K562 (cell line): ENCODE data around the gene PRDM10. TPM values are rescaled to one million over a fixed set of nuclear protein-coding genes. Genes with fewer than 3 reads are reported as not detected.
A peak's percentile ranks its signal among the peaks of the same experiment; 100 is the strongest.

Source experiments
- ATF7 ChIP-seq: fragments of 450-650 bp; IDR thresholded peaks from 2 replicates; pipeline ENCODE4 v1.7.1; 2014; ENCODE audit warnings: mild to moderate bottlenecking, moderate library complexity
- BRF1 ChIP-seq: IDR thresholded peaks from 3 replicates; pipeline ENCODE4 v1.6.1; 2011; ENCODE audit warnings: borderline replicate concordance, mild to moderate bottlenecking; ENCODE audit not compliant: insufficient read length; ENCODE audit errors: extremely low read depth
- CAMTA2 ChIP-seq: fragments of 250-450 bp; sonication (Bioruptor Pico); conservative IDR thresholded peaks from 2 replicates; pipeline ENCODE4 v1.5.1; 2022
- CBFB ChIP-seq: sonication (generic); formaldehyde crosslinking; IDR thresholded peaks from 2 replicates; pipeline ENCODE4 v1.4.0; 2020; ENCODE audit warnings: mild to moderate bottlenecking, missing genetic modification reagents
- MTA1 ChIP-seq: fragments of 450-650 bp; IDR thresholded peaks from 2 replicates; pipeline ENCODE4 v1.6.1; 2017; ENCODE audit warnings: borderline replicate concordance
- PCBP1 ChIP-seq: fragments of 200-400 bp; formaldehyde crosslinking; IDR thresholded peaks from 2 replicates; pipeline ENCODE4 v1.6.1; 2018; ENCODE audit warnings: mild to moderate bottlenecking, low read depth, low read length; ENCODE audit not compliant: poor library complexity, severe bottlenecking
- POLR2AphosphoS2 ChIP-seq: IDR thresholded peaks from 2 replicates; pipeline ENCODE4 v1.6.1; 2012; ENCODE audit warnings: low read length, improper control_type of control experiment
- SMARCE1 ChIP-seq: fragments of 450-650 bp; IDR thresholded peaks from 2 replicates; pipeline ENCODE4 v1.7.1; 2016; ENCODE audit warnings: mild to moderate bottlenecking
- TCF7 ChIP-seq: sonication (generic); IDR thresholded peaks from 2 replicates; pipeline ENCODE4 v1.6.1; 2016; ENCODE audit warnings: antibody characterized with exemption, borderline replicate concordance
- ZNF124 ChIP-seq: sonication (generic); formaldehyde crosslinking; IDR thresholded peaks from 2 replicates; pipeline ENCODE4 v1.8.1; 2022; ENCODE audit warnings: missing genetic modification reagents
- polyA plus RNA-seq, 8 experiments: library from polyadenylated mRNA; depleted of rRNA in 4 of 8; stranded (reverse) in 5 of 8; unstranded in 3 of 8; fragments of >200 nt; fragmentation: Nextera tagmentation in 2 of 8; fragmentation: Illumina TruSeq in 1 of 8; extraction: Ambion mirVana in 2 of 8; extraction: Trizol in 1 of 8; gene quantifications; 2 replicates each; pipeline versions ENCODE4 v1.2.1 to v1.2.3, GENCODE V29; 2011 to 2014; ENCODE audit warnings: inconsistent platforms in 1 of 8, missing spikeins in 1 of 8
- total RNA-seq, 7 experiments: library from RNA; depleted of rRNA in 6 of 7; stranded (reverse); fragments of >200 nt in 6 of 7; fragmentation: Illumina TruSeq in 2 of 7; extraction: Trizol in 2 of 7; gene quantifications; 2 replicates each; pipeline versions ENCODE4 v1.2.1 to v1.2.3, GENCODE V29; 2011 to 2021; ENCODE audit warnings: low replicate concordance in 1 of 7
- TF ChIP-seq, protein P1 (sequence below): fragments of 450-650 bp; IDR thresholded peaks from 2 replicates; pipeline ENCODE4 v1.6.1; 2017; ENCODE audit warnings: antibody characterized with exemption
- TF ChIP-seq, protein P2 (sequence below): fragments of 450-650 bp; IDR thresholded peaks from 2 replicates; pipeline ENCODE4 v1.6.1; 2016; ENCODE audit warnings: missing biosample characterization, missing genetic modification characterization
- TF ChIP-seq, protein P3 (sequence below): fragments of 450-650 bp; IDR thresholded peaks from 2 replicates; pipeline ENCODE4 v1.6.1; 2016; ENCODE audit warnings: mild to moderate bottlenecking
- TF ChIP-seq, protein P4 (sequence below), 2 experiments: IDR thresholded peaks; 2 replicates each; pipeline ENCODE4 v1.6.1; 2011; ENCODE audit warnings: borderline replicate concordance in 1 of 2, control low read depth in 1 of 2, low read depth in 1 of 2, low read length in 1 of 2, mild to moderate bottlenecking in 1 of 2, mixed read lengths in 1 of 2, moderate library complexity in 1 of 2; ENCODE audit not compliant: insufficient read depth in 1 of 2, insufficient read length in 1 of 2, poor library complexity in 1 of 2, severe bottlenecking in 1 of 2; ENCODE audit errors: extremely low read depth in 1 of 2
- TF ChIP-seq, protein P5 (sequence below): fragments of 450-650 bp; IDR thresholded peaks from 2 replicates; pipeline ENCODE4 v1.6.1; 2016
- TF ChIP-seq, protein P6 (sequence below): fragments of 250-450 bp; sonication (Bioruptor Pico); IDR thresholded peaks from 2 replicates; pipeline ENCODE4 v1.5.0; 2021; ENCODE audit warnings: mild to moderate bottlenecking, borderline replicate concordance

PRDM10 gene
- total and polyA plus RNA-seq, 9 of the 15 experiments (the other 6 are each of a cell fraction or from before 2014, with no cell fraction given): 0.89 to 9.3 (median 4.5) TPM

DNA sequence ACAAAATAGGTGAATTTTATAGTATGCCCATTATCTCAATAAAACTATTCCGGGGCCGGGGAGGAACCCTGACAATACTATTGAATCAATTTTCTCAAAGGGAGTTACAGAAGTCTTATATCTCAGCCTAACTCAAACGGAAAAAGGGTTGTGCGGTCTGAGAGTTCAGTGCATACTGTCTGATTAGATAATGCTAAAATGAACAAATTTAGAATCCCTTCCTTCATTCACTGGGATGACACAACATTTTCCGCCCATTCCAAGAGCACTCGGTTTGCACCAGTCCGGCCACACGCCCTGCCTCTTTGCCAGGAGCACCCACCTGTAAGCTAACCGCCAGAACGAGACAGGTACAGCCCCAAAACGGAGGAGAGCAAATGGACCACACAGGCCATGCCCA lies 57.3 kb downstream of the PRDM10 start (continued):
- TF ChIP-seq, protein P1, sequence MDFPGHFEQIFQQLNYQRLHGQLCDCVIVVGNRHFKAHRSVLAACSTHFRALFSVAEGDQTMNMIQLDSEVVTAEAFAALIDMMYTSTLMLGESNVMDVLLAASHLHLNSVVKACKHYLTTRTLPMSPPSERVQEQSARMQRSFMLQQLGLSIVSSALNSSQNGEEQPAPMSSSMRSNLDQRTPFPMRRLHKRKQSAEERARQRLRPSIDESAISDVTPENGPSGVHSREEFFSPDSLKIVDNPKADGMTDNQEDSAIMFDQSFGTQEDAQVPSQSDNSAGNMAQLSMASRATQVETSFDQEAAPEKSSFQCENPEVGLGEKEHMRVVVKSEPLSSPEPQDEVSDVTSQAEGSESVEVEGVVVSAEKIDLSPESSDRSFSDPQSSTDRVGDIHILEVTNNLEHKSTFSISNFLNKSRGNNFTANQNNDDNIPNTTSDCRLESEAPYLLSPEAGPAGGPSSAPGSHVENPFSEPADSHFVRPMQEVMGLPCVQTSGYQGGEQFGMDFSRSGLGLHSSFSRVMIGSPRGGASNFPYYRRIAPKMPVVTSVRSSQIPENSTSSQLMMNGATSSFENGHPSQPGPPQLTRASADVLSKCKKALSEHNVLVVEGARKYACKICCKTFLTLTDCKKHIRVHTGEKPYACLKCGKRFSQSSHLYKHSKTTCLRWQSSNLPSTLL: no peak
- TF ChIP-seq PCBP1 (no peak), POLR2AphosphoS2 (no peak), CBFB (CRISPR knock-in tag) (no peak), TCF7 (no peak), SMARCE1 (peak; percentile 64), CAMTA2 (no peak), MTA1 (no peak), BRF1 (no peak), ZNF124 (CRISPR knock-in tag) (no peak), ATF7 (no peak)
- TF ChIP-seq, protein P2, sequence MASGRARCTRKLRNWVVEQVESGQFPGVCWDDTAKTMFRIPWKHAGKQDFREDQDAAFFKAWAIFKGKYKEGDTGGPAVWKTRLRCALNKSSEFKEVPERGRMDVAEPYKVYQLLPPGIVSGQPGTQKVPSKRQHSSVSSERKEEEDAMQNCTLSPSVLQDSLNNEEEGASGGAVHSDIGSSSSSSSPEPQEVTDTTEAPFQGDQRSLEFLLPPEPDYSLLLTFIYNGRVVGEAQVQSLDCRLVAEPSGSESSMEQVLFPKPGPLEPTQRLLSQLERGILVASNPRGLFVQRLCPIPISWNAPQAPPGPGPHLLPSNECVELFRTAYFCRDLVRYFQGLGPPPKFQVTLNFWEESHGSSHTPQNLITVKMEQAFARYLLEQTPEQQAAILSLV: no peak
- TF ChIP-seq, protein P3, sequence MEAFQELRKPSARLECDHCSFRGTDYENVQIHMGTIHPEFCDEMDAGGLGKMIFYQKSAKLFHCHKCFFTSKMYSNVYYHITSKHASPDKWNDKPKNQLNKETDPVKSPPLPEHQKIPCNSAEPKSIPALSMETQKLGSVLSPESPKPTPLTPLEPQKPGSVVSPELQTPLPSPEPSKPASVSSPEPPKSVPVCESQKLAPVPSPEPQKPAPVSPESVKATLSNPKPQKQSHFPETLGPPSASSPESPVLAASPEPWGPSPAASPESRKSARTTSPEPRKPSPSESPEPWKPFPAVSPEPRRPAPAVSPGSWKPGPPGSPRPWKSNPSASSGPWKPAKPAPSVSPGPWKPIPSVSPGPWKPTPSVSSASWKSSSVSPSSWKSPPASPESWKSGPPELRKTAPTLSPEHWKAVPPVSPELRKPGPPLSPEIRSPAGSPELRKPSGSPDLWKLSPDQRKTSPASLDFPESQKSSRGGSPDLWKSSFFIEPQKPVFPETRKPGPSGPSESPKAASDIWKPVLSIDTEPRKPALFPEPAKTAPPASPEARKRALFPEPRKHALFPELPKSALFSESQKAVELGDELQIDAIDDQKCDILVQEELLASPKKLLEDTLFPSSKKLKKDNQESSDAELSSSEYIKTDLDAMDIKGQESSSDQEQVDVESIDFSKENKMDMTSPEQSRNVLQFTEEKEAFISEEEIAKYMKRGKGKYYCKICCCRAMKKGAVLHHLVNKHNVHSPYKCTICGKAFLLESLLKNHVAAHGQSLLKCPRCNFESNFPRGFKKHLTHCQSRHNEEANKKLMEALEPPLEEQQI: no peak
- TF ChIP-seq, protein P4, sequence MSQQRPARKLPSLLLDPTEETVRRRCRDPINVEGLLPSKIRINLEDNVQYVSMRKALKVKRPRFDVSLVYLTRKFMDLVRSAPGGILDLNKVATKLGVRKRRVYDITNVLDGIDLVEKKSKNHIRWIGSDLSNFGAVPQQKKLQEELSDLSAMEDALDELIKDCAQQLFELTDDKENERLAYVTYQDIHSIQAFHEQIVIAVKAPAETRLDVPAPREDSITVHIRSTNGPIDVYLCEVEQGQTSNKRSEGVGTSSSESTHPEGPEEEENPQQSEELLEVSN (IDR thresholded peaks at IDR 0.05; ENCODE audit: borderline replicate concordance in 1 of 2, extremely low read depth in 1 of 2, insufficient read depth in 1 of 2, insufficient read length in 1 of 2, low read depth in 1 of 2, low read length in 1 of 2, poor library complexity in 1 of 2, severe bottlenecking in 1 of 2): no peak
- TF ChIP-seq, protein P5, sequence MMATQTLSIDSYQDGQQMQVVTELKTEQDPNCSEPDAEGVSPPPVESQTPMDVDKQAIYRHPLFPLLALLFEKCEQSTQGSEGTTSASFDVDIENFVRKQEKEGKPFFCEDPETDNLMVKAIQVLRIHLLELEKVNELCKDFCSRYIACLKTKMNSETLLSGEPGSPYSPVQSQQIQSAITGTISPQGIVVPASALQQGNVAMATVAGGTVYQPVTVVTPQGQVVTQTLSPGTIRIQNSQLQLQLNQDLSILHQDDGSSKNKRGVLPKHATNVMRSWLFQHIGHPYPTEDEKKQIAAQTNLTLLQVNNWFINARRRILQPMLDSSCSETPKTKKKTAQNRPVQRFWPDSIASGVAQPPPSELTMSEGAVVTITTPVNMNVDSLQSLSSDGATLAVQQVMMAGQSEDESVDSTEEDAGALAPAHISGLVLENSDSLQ: no peak
- TF ChIP-seq, protein P6, sequence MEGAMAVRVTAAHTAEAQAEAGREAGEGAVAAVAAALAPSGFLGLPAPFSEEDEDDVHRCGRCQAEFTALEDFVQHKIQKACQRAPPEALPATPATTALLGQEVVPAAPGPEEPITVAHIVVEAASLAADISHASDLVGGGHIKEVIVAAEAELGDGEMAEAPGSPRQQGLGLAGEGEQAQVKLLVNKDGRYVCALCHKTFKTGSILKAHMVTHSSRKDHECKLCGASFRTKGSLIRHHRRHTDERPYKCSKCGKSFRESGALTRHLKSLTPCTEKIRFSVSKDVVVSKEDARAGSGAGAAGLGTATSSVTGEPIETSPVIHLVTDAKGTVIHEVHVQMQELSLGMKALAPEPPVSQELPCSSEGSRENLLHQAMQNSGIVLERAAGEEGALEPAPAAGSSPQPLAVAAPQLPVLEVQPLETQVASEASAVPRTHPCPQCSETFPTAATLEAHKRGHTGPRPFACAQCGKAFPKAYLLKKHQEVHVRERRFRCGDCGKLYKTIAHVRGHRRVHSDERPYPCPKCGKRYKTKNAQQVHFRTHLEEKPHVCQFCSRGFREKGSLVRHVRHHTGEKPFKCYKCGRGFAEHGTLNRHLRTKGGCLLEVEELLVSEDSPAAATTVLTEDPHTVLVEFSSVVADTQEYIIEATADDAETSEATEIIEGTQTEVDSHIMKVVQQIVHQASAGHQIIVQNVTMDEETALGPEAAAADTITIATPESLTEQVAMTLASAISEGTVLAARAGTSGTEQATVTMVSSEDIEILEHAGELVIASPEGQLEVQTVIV (CRISPR knock-in tag): no peak
